HEK293 (cell line): ENCODE results near the gene ADAMTS17.

ENCODE experiments used
- CTCF ChIA-PET: fragments of 350-600 bp; formaldehyde crosslinking; extraction: SDS; loops from one replicate; lab custom pipeline; 2021; ENCODE audit warnings: antibody characterized with exemption; lab: Yijun Ruan, JAX
- POLR2A ChIA-PET: fragments of 300-600 bp; formaldehyde crosslinking; extraction: SDS; loops from one replicate; lab custom pipeline; 2020; ENCODE audit warnings: antibody characterized with exemption, inconsistent platforms; lab: Yijun Ruan, JAX
- H3K27ac ChIP-seq: fragments of 200-500 bp; sonication (Bioruptor generic); 2 replicates; pipeline ENCODE4 v1.5.1; 2014; ENCODE audit warnings: low read depth, low read length, control low read depth, inconsistent platforms; ENCODE audit errors: extremely low read depth
- H3K36me3 ChIP-seq, 2 experiments: fragments of 200-500 bp in 1 of 2; sonication (Bioruptor generic) in 1 of 2; 1 replicate in 1 of 2; 2 replicates in 1 of 2; pipeline ENCODE4 v1.5.1; 2014 to 2017; ENCODE audit warnings: inconsistent platforms in 2 of 2, low read length in 2 of 2; ENCODE audit not compliant: control insufficient read depth in 2 of 2, insufficient read depth in 1 of 2
- H3K4me1 ChIP-seq: fragments of 200-500 bp; sonication (Bioruptor generic); 2 replicates; pipeline ENCODE4 v1.5.1; 2014; ENCODE audit warnings: mild to moderate bottlenecking, low read length, inconsistent platforms; ENCODE audit not compliant: control insufficient read depth, insufficient read depth
- H3K4me3 ChIP-seq: 2 replicates; pipeline ENCODE4 v1.5.1; 2011; ENCODE audit warnings: low read depth, mild to moderate bottlenecking, control low read depth, low read length, moderate library complexity
- H3K9me3 ChIP-seq: fragments of 200-500 bp; sonication (Bioruptor generic); 2 replicates; pipeline ENCODE4 v1.5.1; 2014; ENCODE audit warnings: low read depth, low read length, inconsistent platforms; ENCODE audit not compliant: control insufficient read depth, insufficient read depth
- KLF7 ChIP-seq: fragments of 450-650 bp; formaldehyde crosslinking; IDR thresholded peaks from 2 replicates; pipeline ENCODE4 v1.5.1; 2016; ENCODE audit warnings: missing biosample characterization, missing genetic modification characterization, borderline replicate concordance
- SCRT1 ChIP-seq: fragments of 450-650 bp; formaldehyde crosslinking; IDR thresholded peaks from 2 replicates; pipeline ENCODE4 v1.5.1; 2016; ENCODE audit warnings: missing biosample characterization, missing genetic modification characterization, borderline replicate concordance
- TRIM28 ChIP-seq: IDR thresholded peaks from 2 replicates; pipeline ENCODE4 v1.6.1; 2011; ENCODE audit warnings: low read length, control low read depth, borderline replicate concordance
- ZBTB17 ChIP-seq: fragments of 450-650 bp; formaldehyde crosslinking; IDR thresholded peaks from 2 replicates; pipeline ENCODE4 v1.5.1; 2016; ENCODE audit warnings: missing biosample characterization, missing genetic modification characterization
- ZIC2 ChIP-seq: fragments of 450-650 bp; formaldehyde crosslinking; IDR thresholded peaks from 2 replicates; pipeline ENCODE4 v1.5.1; 2016; ENCODE audit warnings: missing biosample characterization, missing genetic modification characterization
- ZNF146 ChIP-seq: fragments of 450-650 bp; formaldehyde crosslinking; IDR thresholded peaks from 2 replicates; pipeline ENCODE4 v1.5.1; 2016; ENCODE audit warnings: missing biosample characterization, missing genetic modification characterization
- ZNF155 ChIP-seq: fragments of 450-650 bp; formaldehyde crosslinking; IDR thresholded peaks from 2 replicates; pipeline ENCODE4 v1.5.1; 2016; ENCODE audit warnings: missing biosample characterization, missing genetic modification characterization
- ZNF16 ChIP-seq: fragments of 450-650 bp; formaldehyde crosslinking; IDR thresholded peaks from 2 replicates; pipeline ENCODE4 v1.5.1; 2016; ENCODE audit warnings: low read depth, missing biosample characterization, missing genetic modification characterization
- ZNF561 ChIP-seq: fragments of 450-650 bp; IDR thresholded peaks from 2 replicates; pipeline ENCODE4 v1.5.1; 2018; ENCODE audit warnings: missing biosample characterization, missing genetic modification characterization, borderline replicate concordance
- ZNF600 ChIP-seq: fragments of 450-650 bp; formaldehyde crosslinking; IDR thresholded peaks from 2 replicates; pipeline ENCODE4 v1.5.1; 2016; ENCODE audit warnings: missing biosample characterization, missing genetic modification characterization
- ZNF624 ChIP-seq: fragments of 450-650 bp; formaldehyde crosslinking; IDR thresholded peaks from 2 replicates; pipeline ENCODE4 v1.5.1; 2017; ENCODE audit warnings: missing biosample characterization, missing genetic modification characterization
- ZXDB ChIP-seq: fragments of 450-650 bp; formaldehyde crosslinking; IDR thresholded peaks from 2 replicates; pipeline ENCODE4 v1.5.1; 2016; ENCODE audit warnings: missing biosample characterization, missing genetic modification characterization
- TF ChIP-seq, protein P1 (sequence below): fragments of 450-650 bp; formaldehyde crosslinking; IDR thresholded peaks from 2 replicates; pipeline ENCODE4 v1.5.1; 2017; ENCODE audit warnings: missing biosample characterization, mild to moderate bottlenecking, missing genetic modification characterization, moderate library complexity
- TF ChIP-seq, protein P2 (sequence below): fragments of 450-650 bp; formaldehyde crosslinking; IDR thresholded peaks from 2 replicates; pipeline ENCODE4 v1.5.1; 2016; ENCODE audit warnings: missing biosample characterization, missing genetic modification characterization
- TF ChIP-seq, protein P3 (sequence below): fragments of 450-650 bp; formaldehyde crosslinking; IDR thresholded peaks from 2 replicates; pipeline ENCODE4 v1.5.1; 2016; ENCODE audit warnings: missing biosample characterization, missing genetic modification characterization, low read depth
- TF ChIP-seq, protein P4 (sequence below): fragments of 450-650 bp; formaldehyde crosslinking; IDR thresholded peaks from 2 replicates; pipeline ENCODE4 v1.5.1; 2016; ENCODE audit warnings: missing biosample characterization, missing genetic modification characterization
- TF ChIP-seq, protein P5 (sequence below): fragments of 450-650 bp; formaldehyde crosslinking; IDR thresholded peaks from 2 replicates; pipeline ENCODE4 v1.5.1; 2016; ENCODE audit warnings: missing biosample characterization, missing genetic modification characterization
- TF ChIP-seq, protein P6 (sequence below): fragments of 450-650 bp; formaldehyde crosslinking; IDR thresholded peaks from 2 replicates; pipeline ENCODE4 v1.5.1; 2016; ENCODE audit warnings: missing biosample characterization, missing genetic modification characterization
- TF ChIP-seq, protein P7 (sequence below): fragments of 450-650 bp; formaldehyde crosslinking; IDR thresholded peaks from 2 replicates; pipeline ENCODE4 v1.5.1; 2016; ENCODE audit warnings: missing biosample characterization, missing genetic modification characterization, low read depth
- TF ChIP-seq, protein P8 (sequence below): fragments of 450-650 bp; formaldehyde crosslinking; IDR thresholded peaks from 2 replicates; pipeline ENCODE4 v1.5.1; 2017; ENCODE audit warnings: missing biosample characterization, missing genetic modification characterization

The ADAMTS17 gene

DNA sequence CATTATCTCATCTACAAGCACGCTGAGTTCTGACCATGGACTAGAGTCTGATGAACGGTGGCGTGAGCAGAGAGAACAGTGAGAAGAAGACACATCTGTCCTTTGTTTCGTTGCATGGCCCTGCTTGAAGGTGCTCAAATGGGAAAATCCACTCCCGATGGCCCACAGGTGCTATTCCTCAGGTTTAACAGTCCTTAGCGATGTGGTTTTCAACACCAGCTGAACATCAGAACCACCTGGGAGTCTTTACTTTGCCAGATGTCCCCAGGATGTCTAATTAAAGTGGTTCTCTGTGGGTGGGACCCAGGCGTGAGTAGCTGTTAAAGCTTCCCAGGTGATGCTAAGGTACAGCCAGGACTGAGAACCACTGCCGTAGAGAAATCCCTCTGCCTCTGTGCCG is 13.0 kb downstream of the ADAMTS17 start:
- Histone ChIP-seq H3K9me3 (no peaks in the 10 kb centered on the region), H3K36me3 (peaks cover 4 to 19% of the 10 kb centered on the region in 2 experiments; a peak in 1 of 3 replicates), H3K27ac (no peak overlapping the region), H3K4me3 (no peak overlapping the region), H3K4me1 (no peaks in the 10 kb centered on the region)
- POLR2A ChIA-PET: no interaction called here
- CTCF ChIA-PET: interaction anchor here (3.2 kb wide), 1 partner anchor 11 kb away, joined by 21 read pairs; no protein-coding TSS in a partner anchor
- TF ChIP-seq ZXDB (tag by site-specific recombination) (no peak), ZNF146 (no peak), ZNF155 (tag by site-specific recombination) (no peak), ZNF561 (tag by site-specific recombination) (no peak), ZIC2 (tag by site-specific recombination) (no peak), ZNF600 (tag by site-specific recombination) (no peak), SCRT1 (tag by site-specific recombination) (no peak), ZBTB17 (no peak), ZNF16 (no peak)
- TF ChIP-seq, protein P1, sequence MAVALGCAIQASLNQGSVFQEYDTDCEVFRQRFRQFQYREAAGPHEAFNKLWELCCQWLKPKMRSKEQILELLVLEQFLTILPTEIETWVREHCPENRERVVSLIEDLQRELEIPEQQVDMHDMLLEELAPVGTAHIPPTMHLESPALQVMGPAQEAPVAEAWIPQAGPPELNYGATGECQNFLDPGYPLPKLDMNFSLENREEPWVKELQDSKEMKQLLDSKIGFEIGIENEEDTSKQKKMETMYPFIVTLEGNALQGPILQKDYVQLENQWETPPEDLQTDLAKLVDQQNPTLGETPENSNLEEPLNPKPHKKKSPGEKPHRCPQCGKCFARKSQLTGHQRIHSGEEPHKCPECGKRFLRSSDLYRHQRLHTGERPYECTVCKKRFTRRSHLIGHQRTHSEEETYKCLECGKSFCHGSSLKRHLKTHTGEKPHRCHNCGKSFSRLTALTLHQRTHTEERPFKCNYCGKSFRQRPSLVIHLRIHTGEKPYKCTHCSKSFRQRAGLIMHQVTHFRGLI: no peak
- TF ChIP-seq, protein P2, sequence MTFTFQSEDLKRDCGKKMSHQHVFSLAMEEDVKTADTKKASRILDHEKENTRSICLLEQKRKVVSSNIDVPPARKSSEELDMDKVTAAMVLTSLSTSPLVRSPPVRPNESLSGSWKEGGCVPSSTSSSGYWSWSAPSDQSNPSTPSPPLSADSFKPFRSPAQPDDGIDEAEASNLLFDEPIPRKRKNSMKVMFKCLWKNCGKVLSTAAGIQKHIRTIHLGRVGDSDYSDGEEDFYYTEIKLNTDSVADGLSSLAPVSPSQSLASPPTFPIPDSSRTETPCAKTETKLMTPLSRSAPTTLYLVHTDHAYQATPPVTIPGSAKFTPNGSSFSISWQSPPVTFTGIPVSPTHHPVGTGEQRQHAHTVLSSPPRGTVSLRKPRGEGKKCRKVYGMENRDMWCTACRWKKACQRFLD: no peak
- TF ChIP-seq, protein P3, sequence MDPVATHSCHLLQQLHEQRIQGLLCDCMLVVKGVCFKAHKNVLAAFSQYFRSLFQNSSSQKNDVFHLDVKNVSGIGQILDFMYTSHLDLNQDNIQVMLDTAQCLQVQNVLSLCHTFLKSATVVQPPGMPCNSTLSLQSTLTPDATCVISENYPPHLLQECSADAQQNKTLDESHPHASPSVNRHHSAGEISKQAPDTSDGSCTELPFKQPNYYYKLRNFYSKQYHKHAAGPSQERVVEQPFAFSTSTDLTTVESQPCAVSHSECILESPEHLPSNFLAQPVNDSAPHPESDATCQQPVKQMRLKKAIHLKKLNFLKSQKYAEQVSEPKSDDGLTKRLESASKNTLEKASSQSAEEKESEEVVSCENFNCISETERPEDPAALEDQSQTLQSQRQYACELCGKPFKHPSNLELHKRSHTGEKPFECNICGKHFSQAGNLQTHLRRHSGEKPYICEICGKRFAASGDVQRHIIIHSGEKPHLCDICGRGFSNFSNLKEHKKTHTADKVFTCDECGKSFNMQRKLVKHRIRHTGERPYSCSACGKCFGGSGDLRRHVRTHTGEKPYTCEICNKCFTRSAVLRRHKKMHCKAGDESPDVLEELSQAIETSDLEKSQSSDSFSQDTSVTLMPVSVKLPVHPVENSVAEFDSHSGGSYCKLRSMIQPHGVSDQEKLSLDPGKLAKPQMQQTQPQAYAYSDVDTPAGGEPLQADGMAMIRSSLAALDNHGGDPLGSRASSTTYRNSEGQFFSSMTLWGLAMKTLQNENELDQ (tag by site-specific recombination): no peak
- TF ChIP-seq, protein P4, sequence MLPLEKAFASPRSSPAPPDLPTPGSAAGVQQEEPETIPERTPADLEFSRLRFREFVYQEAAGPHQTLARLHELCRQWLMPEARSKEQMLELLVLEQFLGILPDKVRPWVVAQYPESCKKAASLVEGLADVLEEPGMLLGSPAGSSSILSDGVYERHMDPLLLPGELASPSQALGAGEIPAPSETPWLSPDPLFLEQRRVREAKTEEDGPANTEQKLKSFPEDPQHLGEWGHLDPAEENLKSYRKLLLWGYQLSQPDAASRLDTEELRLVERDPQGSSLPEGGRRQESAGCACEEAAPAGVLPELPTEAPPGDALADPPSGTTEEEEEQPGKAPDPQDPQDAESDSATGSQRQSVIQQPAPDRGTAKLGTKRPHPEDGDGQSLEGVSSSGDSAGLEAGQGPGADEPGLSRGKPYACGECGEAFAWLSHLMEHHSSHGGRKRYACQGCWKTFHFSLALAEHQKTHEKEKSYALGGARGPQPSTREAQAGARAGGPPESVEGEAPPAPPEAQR: no peak
- TF ChIP-seq, protein P5, sequence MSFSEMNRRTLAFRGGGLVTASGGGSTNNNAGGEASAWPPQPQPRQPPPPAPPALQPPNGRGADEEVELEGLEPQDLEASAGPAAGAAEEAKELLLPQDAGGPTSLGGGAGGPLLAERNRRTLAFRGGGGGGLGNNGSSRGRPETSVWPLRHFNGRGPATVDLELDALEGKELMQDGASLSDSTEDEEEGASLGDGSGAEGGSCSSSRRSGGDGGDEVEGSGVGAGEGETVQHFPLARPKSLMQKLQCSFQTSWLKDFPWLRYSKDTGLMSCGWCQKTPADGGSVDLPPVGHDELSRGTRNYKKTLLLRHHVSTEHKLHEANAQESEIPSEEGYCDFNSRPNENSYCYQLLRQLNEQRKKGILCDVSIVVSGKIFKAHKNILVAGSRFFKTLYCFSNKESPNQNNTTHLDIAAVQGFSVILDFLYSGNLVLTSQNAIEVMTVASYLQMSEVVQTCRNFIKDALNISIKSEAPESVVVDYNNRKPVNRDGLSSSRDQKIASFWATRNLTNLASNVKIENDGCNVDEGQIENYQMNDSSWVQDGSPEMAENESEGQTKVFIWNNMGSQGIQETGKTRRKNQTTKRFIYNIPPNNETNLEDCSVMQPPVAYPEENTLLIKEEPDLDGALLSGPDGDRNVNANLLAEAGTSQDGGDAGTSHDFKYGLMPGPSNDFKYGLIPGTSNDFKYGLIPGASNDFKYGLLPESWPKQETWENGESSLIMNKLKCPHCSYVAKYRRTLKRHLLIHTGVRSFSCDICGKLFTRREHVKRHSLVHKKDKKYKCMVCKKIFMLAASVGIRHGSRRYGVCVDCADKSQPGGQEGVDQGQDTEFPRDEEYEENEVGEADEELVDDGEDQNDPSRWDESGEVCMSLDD (tag by site-specific recombination): no peak
- TF ChIP-seq, protein P6, sequence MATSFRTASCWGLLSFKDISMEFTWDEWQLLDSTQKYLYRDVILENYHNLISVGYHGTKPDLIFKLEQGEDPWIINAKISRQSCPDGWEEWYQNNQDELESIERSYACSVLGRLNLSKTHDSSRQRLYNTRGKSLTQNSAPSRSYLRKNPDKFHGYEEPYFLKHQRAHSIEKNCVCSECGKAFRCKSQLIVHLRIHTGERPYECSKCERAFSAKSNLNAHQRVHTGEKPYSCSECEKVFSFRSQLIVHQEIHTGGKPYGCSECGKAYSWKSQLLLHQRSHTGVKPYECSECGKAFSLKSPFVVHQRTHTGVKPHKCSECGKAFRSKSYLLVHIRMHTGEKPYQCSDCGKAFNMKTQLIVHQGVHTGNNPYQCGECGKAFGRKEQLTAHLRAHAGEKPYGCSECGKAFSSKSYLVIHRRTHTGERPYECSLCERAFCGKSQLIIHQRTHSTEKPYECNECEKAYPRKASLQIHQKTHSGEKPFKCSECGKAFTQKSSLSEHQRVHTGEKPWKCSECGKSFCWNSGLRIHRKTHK (tag by site-specific recombination): no peak

DNA sequence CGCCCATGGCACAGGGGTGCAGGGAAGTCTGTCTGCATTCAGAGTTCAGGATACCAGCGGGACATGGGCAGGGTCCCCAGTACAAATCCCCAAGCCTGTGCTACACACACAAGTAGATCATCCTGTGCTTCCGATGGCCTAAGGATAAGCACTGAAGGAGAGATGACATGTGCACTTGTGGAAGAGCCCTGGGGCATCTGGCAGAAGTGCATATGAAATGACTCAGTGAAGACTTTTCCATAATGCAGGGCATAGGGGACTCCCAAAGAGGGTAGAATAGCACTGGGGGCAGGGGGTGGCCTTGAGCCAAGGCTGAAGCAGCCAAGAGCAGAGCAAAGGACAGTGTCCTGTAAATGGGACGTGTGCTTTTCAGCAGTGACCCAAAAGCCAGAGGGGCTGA is 22.9 kb downstream of the ADAMTS17 start:
- POLR2A ChIA-PET: no interaction called here
- TF ChIP-seq, protein P7, sequence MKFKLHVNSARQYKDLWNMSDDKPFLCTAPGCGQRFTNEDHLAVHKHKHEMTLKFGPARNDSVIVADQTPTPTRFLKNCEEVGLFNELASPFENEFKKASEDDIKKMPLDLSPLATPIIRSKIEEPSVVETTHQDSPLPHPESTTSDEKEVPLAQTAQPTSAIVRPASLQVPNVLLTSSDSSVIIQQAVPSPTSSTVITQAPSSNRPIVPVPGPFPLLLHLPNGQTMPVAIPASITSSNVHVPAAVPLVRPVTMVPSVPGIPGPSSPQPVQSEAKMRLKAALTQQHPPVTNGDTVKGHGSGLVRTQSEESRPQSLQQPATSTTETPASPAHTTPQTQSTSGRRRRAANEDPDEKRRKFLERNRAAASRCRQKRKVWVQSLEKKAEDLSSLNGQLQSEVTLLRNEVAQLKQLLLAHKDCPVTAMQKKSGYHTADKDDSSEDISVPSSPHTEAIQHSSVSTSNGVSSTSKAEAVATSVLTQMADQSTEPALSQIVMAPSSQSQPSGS: no peak
- TF ChIP-seq KLF7 (tag by site-specific recombination): no peak
- no peak for TF ChIP-seq ZNF624 (tag by site-specific recombination)
- no peak for TF ChIP-seq TRIM28
- TF ChIP-seq, protein P8, sequence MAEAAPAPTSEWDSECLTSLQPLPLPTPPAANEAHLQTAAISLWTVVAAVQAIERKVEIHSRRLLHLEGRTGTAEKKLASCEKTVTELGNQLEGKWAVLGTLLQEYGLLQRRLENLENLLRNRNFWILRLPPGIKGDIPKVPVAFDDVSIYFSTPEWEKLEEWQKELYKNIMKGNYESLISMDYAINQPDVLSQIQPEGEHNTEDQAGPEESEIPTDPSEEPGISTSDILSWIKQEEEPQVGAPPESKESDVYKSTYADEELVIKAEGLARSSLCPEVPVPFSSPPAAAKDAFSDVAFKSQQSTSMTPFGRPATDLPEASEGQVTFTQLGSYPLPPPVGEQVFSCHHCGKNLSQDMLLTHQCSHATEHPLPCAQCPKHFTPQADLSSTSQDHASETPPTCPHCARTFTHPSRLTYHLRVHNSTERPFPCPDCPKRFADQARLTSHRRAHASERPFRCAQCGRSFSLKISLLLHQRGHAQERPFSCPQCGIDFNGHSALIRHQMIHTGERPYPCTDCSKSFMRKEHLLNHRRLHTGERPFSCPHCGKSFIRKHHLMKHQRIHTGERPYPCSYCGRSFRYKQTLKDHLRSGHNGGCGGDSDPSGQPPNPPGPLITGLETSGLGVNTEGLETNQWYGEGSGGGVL: no peak

More for the DNA sequence above, 22.9 kb downstream of the ADAMTS17 start:
- Histone ChIP-seq H3K4me1 (no peaks in the 10 kb centered on the region), H3K27ac (no peak overlapping the region), H3K36me3 (peaks cover 13 to 19% of the 10 kb centered on the region in 2 experiments), H3K9me3 (no peaks in the 10 kb centered on the region), H3K4me3 (no peak overlapping the region)
- CTCF ChIA-PET: no interaction called here
